Loucy (cell line): ENCODE data around the gene DNTTIP2.

Experiments
- H2AFZ ChIP-seq: fragments of 200-600 bp; sonication (generic); 2 replicates; pipeline ENCODE4 v1.6.0; 2016; ENCODE audit warnings: antibody characterized with exemption, mild to moderate bottlenecking, low read length, moderate library complexity
- H3F3A ChIP-seq: fragments of 200-600 bp; 2 replicates; pipeline ENCODE4 v1.6.0; 2016; ENCODE audit warnings: antibody characterized with exemption, low read depth, mild to moderate bottlenecking
- H3K27me3 ChIP-seq: fragments of 200-600 bp; sonication (generic); 2 replicates; pipeline ENCODE4 v1.6.1; 2014; ENCODE audit warnings: low read length, mild to moderate bottlenecking; ENCODE audit not compliant: insufficient read depth, poor library complexity, severe bottlenecking
- H3K36me3 ChIP-seq: fragments of 200-600 bp; sonication (generic); 2 replicates; pipeline ENCODE4 v1.6.1; 2016; ENCODE audit warnings: low read length; ENCODE audit not compliant: insufficient read depth
- H3K4me1 ChIP-seq: fragments of 200-600 bp; sonication (generic); 2 replicates; pipeline ENCODE4 v1.5.1; 2014; ENCODE audit warnings: low read length, mild to moderate bottlenecking; ENCODE audit not compliant: insufficient read depth, poor library complexity, severe bottlenecking
- H3K4me2 ChIP-seq: fragments of 200-600 bp; sonication (generic); 2 replicates; pipeline ENCODE4 v1.6.0; 2014; ENCODE audit warnings: antibody characterized with exemption, low read length, low read depth, mild to moderate bottlenecking; ENCODE audit not compliant: poor library complexity, severe bottlenecking
- H3K4me3 ChIP-seq: fragments of 200-600 bp; sonication (generic); 2 replicates; pipeline ENCODE4 v1.5.1; 2014; ENCODE audit warnings: low read length, mild to moderate bottlenecking, mixed read lengths; ENCODE audit not compliant: poor library complexity, severe bottlenecking
- H3K79me2 ChIP-seq: fragments of 200-600 bp; sonication (generic); 2 replicates; pipeline ENCODE4 v1.6.1; 2014; ENCODE audit warnings: low read length; ENCODE audit not compliant: insufficient read depth
- H3K9ac ChIP-seq: fragments of 200-600 bp; sonication (generic); 2 replicates; pipeline ENCODE4 v1.6.0; 2014; ENCODE audit warnings: mild to moderate bottlenecking, low read depth, low read length, moderate library complexity; ENCODE audit not compliant: poor library complexity, severe bottlenecking
- H3K9me2 ChIP-seq: fragments of 200-600 bp; sonication (generic); replicated peaks from 2 replicates; pipeline ENCODE4 v1.6.1; 2016; ENCODE audit warnings: low read depth, low read length, mixed read lengths
- H3K9me3 ChIP-seq: fragments of 200-600 bp; sonication (generic); 2 replicates; pipeline ENCODE4 v1.6.1; 2014; ENCODE audit warnings: mild to moderate bottlenecking, antibody characterized with exemption, low read length, low read depth; ENCODE audit not compliant: insufficient read depth
- H4K20me1 ChIP-seq: fragments of 200-600 bp; sonication (generic); 2 replicates; pipeline ENCODE4 v1.6.0; 2014; ENCODE audit warnings: antibody characterized with exemption, low read length, mild to moderate bottlenecking; ENCODE audit not compliant: insufficient read depth, poor library complexity, severe bottlenecking
- CTCF ChIP-seq: fragments of 200-600 bp; sonication (generic); conservative IDR thresholded peaks from 2 replicates; pipeline ENCODE4 v1.5.1; 2014; ENCODE audit warnings: mild to moderate bottlenecking, antibody characterized with exemption, low read length
- EZH2phosphoT487 ChIP-seq: fragments of 200-600 bp; IDR thresholded peaks from 2 replicates; pipeline ENCODE4 v1.6.1; 2018; ENCODE audit warnings: antibody characterized with exemption, mild to moderate bottlenecking, moderate library complexity, borderline replicate concordance

The DNTTIP2 gene

DNA sequence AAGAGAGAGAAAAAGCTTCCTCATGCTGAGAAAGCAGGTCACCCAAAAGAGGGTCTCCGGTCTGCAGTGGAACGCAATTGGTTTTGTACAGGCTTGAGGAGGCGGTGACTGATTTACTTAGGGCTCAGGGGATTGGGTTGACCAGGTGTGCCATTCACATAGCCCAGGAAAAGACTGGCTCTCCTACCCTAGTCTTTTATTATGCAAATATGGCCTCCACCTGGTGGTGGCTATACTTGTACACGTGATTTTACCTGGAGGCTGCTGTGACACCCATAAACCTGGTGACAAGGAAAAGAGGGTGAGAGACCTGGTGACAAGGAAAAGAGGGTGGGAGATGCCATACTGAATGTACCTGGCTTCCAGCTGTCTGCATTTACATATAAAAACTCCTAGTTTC lies 49.9 kb downstream of the DNTTIP2 start:
- Histone ChIP-seq H3F3A (no peaks in the 10 kb centered on the region), H3K4me2 (no peak overlapping the region), H3K9me3 (no peaks in the 10 kb centered on the region; the same call in 1 of the 2 replicates), H4K20me1 (no peaks in the 10 kb centered on the region), H3K79me2 (no peaks in the 10 kb centered on the region), H3K4me1 (no peaks in the 10 kb centered on the region), H3K36me3 (no peaks in the 10 kb centered on the region), H3K27me3 (no peaks in the 10 kb centered on the region), H3K4me3 (no peak overlapping the region), H3K9ac (no peak overlapping the region), H3K9me2 (no peaks in the 10 kb centered on the region), H2AFZ (no peak overlapping the region)
- TF ChIP-seq EZH2phosphoT487 (no peak), CTCF (no peak)

DNA sequence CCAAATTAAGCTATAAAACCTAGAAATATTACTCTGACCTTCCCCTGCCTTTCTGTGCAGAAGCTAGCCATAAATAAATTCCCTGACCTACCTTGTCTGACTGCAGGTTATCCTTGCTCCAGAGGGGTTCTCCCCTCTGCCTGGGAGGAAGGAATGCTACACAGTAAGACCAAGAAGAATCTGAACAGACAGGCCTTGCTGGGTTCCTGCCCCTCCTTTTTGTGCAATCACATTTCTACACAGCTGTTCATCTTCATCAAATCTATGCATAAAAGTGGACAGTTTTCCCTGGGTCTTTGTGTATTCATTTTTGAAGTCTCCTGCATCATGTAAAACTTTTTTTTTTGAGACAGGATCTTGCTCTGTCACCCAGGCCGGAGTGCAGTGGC lies 50.6 kb downstream of the DNTTIP2 start:
- H3K4me1 ChIP-seq: no peaks in the 10 kb centered on the region
- no peak overlapping the region for H3K4me2 ChIP-seq
- no peaks in the 10 kb centered on the region for H3K27me3 ChIP-seq
- H3K9me3 ChIP-seq: no peaks in the 10 kb centered on the region; the same call in 1 of the 2 replicates
- H3K9me2 ChIP-seq: no peaks in the 10 kb centered on the region
- H3F3A ChIP-seq: no peaks in the 10 kb centered on the region
- no peak overlapping the region for H3K4me3 ChIP-seq
- no peak overlapping the region for H2AFZ ChIP-seq
- no peaks in the 10 kb centered on the region for H3K79me2 ChIP-seq
- H3K36me3 ChIP-seq: no peaks in the 10 kb centered on the region
- no peaks in the 10 kb centered on the region for H4K20me1 ChIP-seq
- TF ChIP-seq EZH2phosphoT487 (no peak), CTCF (no peak)
- H3K9ac ChIP-seq: no peak overlapping the region

DNA sequence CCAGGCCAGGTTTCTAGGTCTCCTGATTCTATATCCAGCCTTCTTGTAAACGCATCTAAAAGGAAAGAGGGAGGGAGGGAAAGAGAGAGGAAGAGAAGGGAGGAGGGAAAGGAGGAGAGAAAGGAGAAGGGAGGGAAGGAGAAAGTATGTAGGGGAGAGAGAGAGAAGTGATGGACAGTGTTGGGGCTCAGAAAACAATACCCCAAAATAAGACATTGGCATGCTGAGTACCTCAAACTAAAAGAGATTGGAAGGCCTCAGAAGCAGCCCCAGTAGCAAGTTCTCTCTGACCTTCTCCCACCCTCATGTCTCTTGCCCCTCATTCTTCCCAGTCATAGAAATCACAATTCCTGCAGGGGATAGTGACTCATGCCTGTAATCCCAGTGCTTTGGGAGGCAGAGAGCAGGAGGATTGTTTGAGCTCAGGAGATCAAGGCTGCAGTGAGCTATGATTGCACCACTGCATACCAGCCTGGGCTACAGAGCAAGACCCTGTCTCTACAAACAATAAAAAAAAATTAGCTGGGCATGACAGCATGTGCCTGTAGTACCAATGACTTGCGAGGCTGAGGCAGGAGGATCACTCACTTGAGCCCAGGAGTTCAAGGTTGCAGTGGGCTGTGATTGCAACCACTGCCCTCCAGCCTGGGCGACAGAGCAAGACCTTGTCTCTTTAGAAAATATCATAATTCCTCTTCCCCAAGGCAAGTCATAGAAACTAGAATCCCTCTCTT lies 51.2 kb downstream of the DNTTIP2 start:
- Histone ChIP-seq H3K9ac (no peak overlapping the region), H3K4me3 (no peak overlapping the region), H3K36me3 (no peaks in the 10 kb centered on the region), H3K4me2 (no peak overlapping the region), H3K27me3 (no peaks in the 10 kb centered on the region), H3K4me1 (no peaks in the 10 kb centered on the region), H2AFZ (no peak overlapping the region), H3K9me3 (no peaks in the 10 kb centered on the region; the same call in 1 of the 2 replicates), H3F3A (no peaks in the 10 kb centered on the region), H3K9me2 (no peaks in the 10 kb centered on the region), H4K20me1 (no peaks in the 10 kb centered on the region), H3K79me2 (no peaks in the 10 kb centered on the region)
- no peak for TF ChIP-seq CTCF
- TF ChIP-seq EZH2phosphoT487: no peak
